Neural progenitor cell (in vitro differentiated cells): ENCODE results near the gene SRCIN1. TPM values are rescaled to one million over a fixed set of nuclear protein-coding genes. Genes with fewer than 3 reads are reported as not detected.

Experiments
- DNase-seq: peaks from one replicate; pipeline ENCODE4 v3.0.0-alpha.2; 2016; ENCODE audit warnings: low spot score
- H2AFZ ChIP-seq: fragments of 200-600 bp; sonication (generic); replicated peaks from 2 replicates; pipeline ENCODE4 v1.6.1; 2016; ENCODE audit warnings: antibody characterized with exemption
- H3F3A ChIP-seq: fragments of 200-600 bp; sonication (generic); 2 replicates; pipeline ENCODE4 v1.6.1; 2016; ENCODE audit warnings: antibody characterized with exemption, low read depth
- H3K27ac ChIP-seq: fragments of 200-600 bp; sonication (generic); 2 replicates; pipeline ENCODE4 v1.5.1; 2016; ENCODE audit warnings: mild to moderate bottlenecking
- H3K27me3 ChIP-seq: fragments of 200-600 bp; sonication (generic); 2 replicates; pipeline ENCODE4 v1.6.1; 2016; ENCODE audit warnings: mild to moderate bottlenecking, moderate library complexity
- H3K36me3 ChIP-seq: fragments of 200-600 bp; sonication (generic); 2 replicates; pipeline ENCODE4 v1.5.1; 2016
- H3K4me1 ChIP-seq: fragments of 200-600 bp; sonication (generic); 2 replicates; pipeline ENCODE4 v1.6.1; 2016; ENCODE audit warnings: mixed run types
- H3K4me2 ChIP-seq: fragments of 200-600 bp; sonication (generic); 2 replicates; pipeline ENCODE4 v1.6.1; 2016
- H3K4me3 ChIP-seq: fragments of 200-600 bp; sonication (generic); 2 replicates; pipeline ENCODE4 v1.5.1; 2016
- H3K79me2 ChIP-seq: fragments of 200-600 bp; sonication (generic); 2 replicates; pipeline ENCODE4 v1.6.1; 2016; ENCODE audit warnings: low read depth
- H3K9ac ChIP-seq: fragments of 200-600 bp; sonication (generic); 2 replicates; pipeline ENCODE4 v1.6.1; 2016
- H3K9me3 ChIP-seq: fragments of 200-600 bp; sonication (generic); 2 replicates; pipeline ENCODE4 v1.5.1; 2016; ENCODE audit warnings: low read depth
- H4K20me1 ChIP-seq: fragments of 200-600 bp; sonication (generic); 2 replicates; pipeline ENCODE4 v1.6.1; 2016; ENCODE audit warnings: low read depth
- H3K27ac Mint-ChIP-seq: 3 replicates; pipeline ENCODE4 v1.8.0; 2021; ENCODE audit warnings: mixed read lengths
- H3K27me3 Mint-ChIP-seq: 2 replicates; pipeline ENCODE4 v1.8.0; 2022; ENCODE audit warnings: low read depth, mild to moderate bottlenecking, inconsistent platforms, moderate library complexity, mixed read lengths; ENCODE audit not compliant: insufficient read depth
- H3K36me3 Mint-ChIP-seq: 3 replicates; pipeline ENCODE4 v1.8.0; 2021; ENCODE audit warnings: mixed read lengths
- H3K4me1 Mint-ChIP-seq: 3 replicates; pipeline ENCODE4 v1.8.0; 2021; ENCODE audit warnings: mixed read lengths
- H3K4me3 Mint-ChIP-seq: 3 replicates; pipeline ENCODE4 v1.8.0; 2021; ENCODE audit warnings: mild to moderate bottlenecking, moderate library complexity, mixed read lengths
- H3K9me3 Mint-ChIP-seq: 3 replicates; pipeline ENCODE4 v1.8.0; 2020; ENCODE audit warnings: mixed read lengths
- CTCF ChIP-seq: fragments of 200-600 bp; sonication (generic); IDR thresholded peaks from 2 replicates; pipeline ENCODE4 v1.5.1; 2017; ENCODE audit warnings: antibody characterized with exemption, mild to moderate bottlenecking
- EZH2 ChIP-seq: fragments of 200-600 bp; sonication (generic); IDR thresholded peaks from 2 replicates; pipeline ENCODE4 v1.6.1; 2017; ENCODE audit warnings: antibody characterized with exemption, mild to moderate bottlenecking, moderate library complexity
- EZH2phosphoT487 ChIP-seq: fragments of 200-600 bp; sonication (generic); IDR thresholded peaks from 2 replicates; pipeline ENCODE4 v1.6.1; 2017; ENCODE audit warnings: antibody characterized with exemption
- total RNA-seq: library from RNA; depleted of rRNA; stranded (reverse); fragments of >200 nt; gene quantifications from 2 replicates; pipeline ENCODE4 v1.2.3, GENCODE V29; 2015; ENCODE audit warnings: low replicate concordance

The SRCIN1 gene
- total RNA-seq, 1 donor from 2014 or later = 3.8 TPM

GRCh38 chr17:38564869-38565268 lies 40.9 kb downstream of the SRCIN1 start:
- Mint-ChIP-seq H3K27me3 (peaks cover 59% of the 10 kb centered on the region), H3K4me3 (no peak overlapping the region), H3K9me3 (no peaks in the 10 kb centered on the region), H3K27ac (no peak overlapping the region), H3K36me3 (no peaks in the 10 kb centered on the region), H3K4me1 (peaks cover 59% of the 10 kb centered on the region)
- H3F3A ChIP-seq = peaks cover 47% of the 10 kb centered on the region
- no peak overlapping the region for H3K4me3 ChIP-seq
- DNase-seq = peak; percentile 58
- peaks cover 33% of the 10 kb centered on the region for H3K4me1 ChIP-seq
- H3K27me3 ChIP-seq = peaks cover 98% of the 10 kb centered on the region
- H3K27ac ChIP-seq = no peak overlapping the region
- H3K4me2 ChIP-seq = peak overlapping the region; percentile 80
- no peaks in the 10 kb centered on the region for H3K36me3 ChIP-seq
- peaks cover 99% of the 10 kb centered on the region for H4K20me1 ChIP-seq
- TF ChIP-seq CTCF = no peak
- no peak for TF ChIP-seq EZH2phosphoT487
- no peak for TF ChIP-seq EZH2
- H3K9me3 ChIP-seq = no peaks in the 10 kb centered on the region
- no peaks in the 10 kb centered on the region for H3K79me2 ChIP-seq
- no peak overlapping the region for H3K9ac ChIP-seq
- no peak overlapping the region for H2AFZ ChIP-seq

GRCh38 chr17:38564254-38564837 lies 41.4 kb downstream of the SRCIN1 start:
- peaks cover 36% of the 10 kb centered on the region for H3K4me1 ChIP-seq
- H3K4me2 ChIP-seq = peak overlapping the region; percentile 80
- peak overlapping the region; percentile 36 for H3K4me3 ChIP-seq
- no peak overlapping the region for H3K27ac ChIP-seq
- no peak overlapping the region for H3K27ac Mint-ChIP-seq
- no peak overlapping the region for H3K9ac ChIP-seq
- no peaks in the 10 kb centered on the region for H3K9me3 Mint-ChIP-seq
- no peak for DNase-seq
- peak overlapping the region; percentile 76 for H3K4me3 Mint-ChIP-seq
- H3K9me3 ChIP-seq = no peaks in the 10 kb centered on the region
- H3K4me1 Mint-ChIP-seq = peaks cover 62% of the 10 kb centered on the region
- H2AFZ ChIP-seq = no peak overlapping the region
- no peaks in the 10 kb centered on the region for H3K36me3 Mint-ChIP-seq
- H3K27me3 ChIP-seq = peaks cover 100% of the 10 kb centered on the region
- no peak for TF ChIP-seq EZH2phosphoT487
- no peak for TF ChIP-seq EZH2
- no peak for TF ChIP-seq CTCF
- peaks cover 60% of the 10 kb centered on the region for H3K27me3 Mint-ChIP-seq
- H3F3A ChIP-seq = peaks cover 49% of the 10 kb centered on the region
- no peaks in the 10 kb centered on the region for H3K36me3 ChIP-seq
- no peaks in the 10 kb centered on the region for H3K79me2 ChIP-seq
- H4K20me1 ChIP-seq = peaks cover 98% of the 10 kb centered on the region

GRCh38 chr17:38563362-38564253 lies 42.1 kb downstream of the SRCIN1 start:
- no peak overlapping the region for H2AFZ ChIP-seq
- H3K9me3 Mint-ChIP-seq = no peaks in the 10 kb centered on the region
- no peak overlapping the region for H3K27ac ChIP-seq
- H3K79me2 ChIP-seq = no peaks in the 10 kb centered on the region
- peaks cover 97% of the 10 kb centered on the region for H4K20me1 ChIP-seq
- no peaks in the 10 kb centered on the region for H3K9me3 ChIP-seq
- peak overlapping the region; percentile 80 for H3K4me2 ChIP-seq
- H3F3A ChIP-seq = peaks cover 56% of the 10 kb centered on the region
- H3K4me3 Mint-ChIP-seq = peak overlapping the region; percentile 76
- H3K36me3 Mint-ChIP-seq = no peaks in the 10 kb centered on the region
- no peak overlapping the region for H3K9ac ChIP-seq
- no peaks in the 10 kb centered on the region for H3K36me3 ChIP-seq
- H3K27me3 Mint-ChIP-seq = peaks cover 67% of the 10 kb centered on the region
- H3K4me1 ChIP-seq = peaks cover 42% of the 10 kb centered on the region
- H3K4me1 Mint-ChIP-seq = peaks cover 63% of the 10 kb centered on the region
- no peak overlapping the region for H3K27ac Mint-ChIP-seq
- H3K27me3 ChIP-seq = peaks cover 100% of the 10 kb centered on the region
- H3K4me3 ChIP-seq = peak overlapping the region; percentile 36
- TF ChIP-seq EZH2 = peak; percentile 75
- no peak for TF ChIP-seq CTCF
- peak; percentile 62 for TF ChIP-seq EZH2phosphoT487
- peak; percentile 84 for DNase-seq
